ENCODE measurements around the gene P2RY2.

DNA sequence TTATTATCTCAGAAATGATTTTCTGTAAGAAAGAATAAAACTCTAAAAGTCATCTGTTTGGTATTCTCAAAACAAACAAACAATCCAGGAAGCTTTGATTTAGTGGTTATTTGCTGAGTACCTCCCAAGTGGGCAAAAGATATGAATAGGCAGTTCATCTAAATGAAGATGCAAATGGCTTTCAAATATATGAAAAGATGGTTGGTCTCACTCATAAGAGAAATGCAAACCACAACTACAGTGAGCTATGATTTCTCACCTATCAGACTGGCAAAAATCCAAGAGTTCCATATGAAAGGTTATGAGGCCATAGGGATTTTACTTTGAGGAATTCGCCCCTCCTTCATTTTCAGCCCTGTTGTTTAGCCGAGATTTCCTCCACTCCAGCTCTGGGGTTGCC lies 11.3 kb upstream of the P2RY2 start:
- TF ChIP-seq, protein P1, sequence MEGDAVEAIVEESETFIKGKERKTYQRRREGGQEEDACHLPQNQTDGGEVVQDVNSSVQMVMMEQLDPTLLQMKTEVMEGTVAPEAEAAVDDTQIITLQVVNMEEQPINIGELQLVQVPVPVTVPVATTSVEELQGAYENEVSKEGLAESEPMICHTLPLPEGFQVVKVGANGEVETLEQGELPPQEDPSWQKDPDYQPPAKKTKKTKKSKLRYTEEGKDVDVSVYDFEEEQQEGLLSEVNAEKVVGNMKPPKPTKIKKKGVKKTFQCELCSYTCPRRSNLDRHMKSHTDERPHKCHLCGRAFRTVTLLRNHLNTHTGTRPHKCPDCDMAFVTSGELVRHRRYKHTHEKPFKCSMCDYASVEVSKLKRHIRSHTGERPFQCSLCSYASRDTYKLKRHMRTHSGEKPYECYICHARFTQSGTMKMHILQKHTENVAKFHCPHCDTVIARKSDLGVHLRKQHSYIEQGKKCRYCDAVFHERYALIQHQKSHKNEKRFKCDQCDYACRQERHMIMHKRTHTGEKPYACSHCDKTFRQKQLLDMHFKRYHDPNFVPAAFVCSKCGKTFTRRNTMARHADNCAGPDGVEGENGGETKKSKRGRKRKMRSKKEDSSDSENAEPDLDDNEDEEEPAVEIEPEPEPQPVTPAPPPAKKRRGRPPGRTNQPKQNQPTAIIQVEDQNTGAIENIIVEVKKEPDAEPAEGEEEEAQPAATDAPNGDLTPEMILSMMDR (conservative IDR thresholded peaks at IDR 0.05; ENCODE audit: low read length): no peak
- TF ChIP-seq EZH2phosphoT487 (IDR thresholded peaks at IDR 0.05; ENCODE audit: borderline replicate concordance, low read depth, low read length): no peak

Data from OCI-LY7 (cell line).